A549 (cell line): Measurements from ENCODE around the gene ICA1L.

Experiments used
- ESRRA ChIP-seq: fragments of 150-350 bp; IDR thresholded peaks from 2 replicates; pipeline ENCODE4 v1.6.1; 2014; ENCODE audit warnings: mild to moderate bottlenecking, low read length, borderline replicate concordance
- POLR2A ChIP-seq: IDR thresholded peaks from 2 replicates; pipeline ENCODE4 v1.6.1; 2012; ENCODE audit warnings: mild to moderate bottlenecking, low read length
- SREBF2 ChIP-seq: fragments of 450-650 bp; IDR thresholded peaks from 2 replicates; pipeline ENCODE4 v1.6.1; 2014; ENCODE audit warnings: mild to moderate bottlenecking, moderate library complexity
- TF ChIP-seq, protein P1 (sequence below): fragments of >200 bp; sonication (Bioruptor Twin); formaldehyde crosslinking; IDR thresholded peaks from 3 replicates; pipeline ENCODE4 v1.5.1; 2016
- TF ChIP-seq, protein P2 (sequence below): fragments of 200-600 bp; sonication (generic); IDR thresholded peaks from 2 replicates; pipeline ENCODE4 v1.6.1; 2016; ENCODE audit warnings: antibody characterized with exemption, mild to moderate bottlenecking, moderate library complexity

DNA sequence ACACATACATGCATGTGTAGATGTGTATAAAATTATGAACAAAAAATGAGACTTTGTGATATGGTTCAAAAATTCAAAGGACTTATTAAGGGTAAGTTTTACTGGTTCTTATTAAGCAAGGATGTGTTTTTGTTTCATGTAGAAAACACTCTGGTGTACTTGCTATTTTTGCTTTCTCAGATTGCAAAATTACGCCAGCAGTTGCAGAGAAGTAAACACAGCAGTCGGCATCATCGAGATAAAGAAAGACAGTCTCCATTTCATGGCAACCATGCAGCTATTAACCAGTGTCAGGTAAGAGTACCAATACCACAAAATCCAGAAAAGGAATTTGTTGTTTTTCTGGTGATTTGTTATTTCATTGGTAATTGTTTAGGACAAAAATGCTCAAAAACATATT lies 145.5 kb downstream of the ICA1L start:
- TF ChIP-seq ESRRA (no peak), POLR2A (no peak), SREBF2 (no peak)
- TF ChIP-seq, protein P1, sequence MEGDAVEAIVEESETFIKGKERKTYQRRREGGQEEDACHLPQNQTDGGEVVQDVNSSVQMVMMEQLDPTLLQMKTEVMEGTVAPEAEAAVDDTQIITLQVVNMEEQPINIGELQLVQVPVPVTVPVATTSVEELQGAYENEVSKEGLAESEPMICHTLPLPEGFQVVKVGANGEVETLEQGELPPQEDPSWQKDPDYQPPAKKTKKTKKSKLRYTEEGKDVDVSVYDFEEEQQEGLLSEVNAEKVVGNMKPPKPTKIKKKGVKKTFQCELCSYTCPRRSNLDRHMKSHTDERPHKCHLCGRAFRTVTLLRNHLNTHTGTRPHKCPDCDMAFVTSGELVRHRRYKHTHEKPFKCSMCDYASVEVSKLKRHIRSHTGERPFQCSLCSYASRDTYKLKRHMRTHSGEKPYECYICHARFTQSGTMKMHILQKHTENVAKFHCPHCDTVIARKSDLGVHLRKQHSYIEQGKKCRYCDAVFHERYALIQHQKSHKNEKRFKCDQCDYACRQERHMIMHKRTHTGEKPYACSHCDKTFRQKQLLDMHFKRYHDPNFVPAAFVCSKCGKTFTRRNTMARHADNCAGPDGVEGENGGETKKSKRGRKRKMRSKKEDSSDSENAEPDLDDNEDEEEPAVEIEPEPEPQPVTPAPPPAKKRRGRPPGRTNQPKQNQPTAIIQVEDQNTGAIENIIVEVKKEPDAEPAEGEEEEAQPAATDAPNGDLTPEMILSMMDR, result no peak
- TF ChIP-seq, protein P2, sequence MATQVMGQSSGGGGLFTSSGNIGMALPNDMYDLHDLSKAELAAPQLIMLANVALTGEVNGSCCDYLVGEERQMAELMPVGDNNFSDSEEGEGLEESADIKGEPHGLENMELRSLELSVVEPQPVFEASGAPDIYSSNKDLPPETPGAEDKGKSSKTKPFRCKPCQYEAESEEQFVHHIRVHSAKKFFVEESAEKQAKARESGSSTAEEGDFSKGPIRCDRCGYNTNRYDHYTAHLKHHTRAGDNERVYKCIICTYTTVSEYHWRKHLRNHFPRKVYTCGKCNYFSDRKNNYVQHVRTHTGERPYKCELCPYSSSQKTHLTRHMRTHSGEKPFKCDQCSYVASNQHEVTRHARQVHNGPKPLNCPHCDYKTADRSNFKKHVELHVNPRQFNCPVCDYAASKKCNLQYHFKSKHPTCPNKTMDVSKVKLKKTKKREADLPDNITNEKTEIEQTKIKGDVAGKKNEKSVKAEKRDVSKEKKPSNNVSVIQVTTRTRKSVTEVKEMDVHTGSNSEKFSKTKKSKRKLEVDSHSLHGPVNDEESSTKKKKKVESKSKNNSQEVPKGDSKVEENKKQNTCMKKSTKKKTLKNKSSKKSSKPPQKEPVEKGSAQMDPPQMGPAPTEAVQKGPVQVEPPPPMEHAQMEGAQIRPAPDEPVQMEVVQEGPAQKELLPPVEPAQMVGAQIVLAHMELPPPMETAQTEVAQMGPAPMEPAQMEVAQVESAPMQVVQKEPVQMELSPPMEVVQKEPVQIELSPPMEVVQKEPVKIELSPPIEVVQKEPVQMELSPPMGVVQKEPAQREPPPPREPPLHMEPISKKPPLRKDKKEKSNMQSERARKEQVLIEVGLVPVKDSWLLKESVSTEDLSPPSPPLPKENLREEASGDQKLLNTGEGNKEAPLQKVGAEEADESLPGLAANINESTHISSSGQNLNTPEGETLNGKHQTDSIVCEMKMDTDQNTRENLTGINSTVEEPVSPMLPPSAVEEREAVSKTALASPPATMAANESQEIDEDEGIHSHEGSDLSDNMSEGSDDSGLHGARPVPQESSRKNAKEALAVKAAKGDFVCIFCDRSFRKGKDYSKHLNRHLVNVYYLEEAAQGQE, result no peak
